SIG-M5 treated with dmso at 0.1 percent for 504 hours (cell line): Measurements from ENCODE around the gene GPR4.
"Not testable (repeated sequence)": the region's sequence is repeated elsewhere in the genome, so short reads cannot be mapped to it uniquely, and the experiment has no call there.

Experiments used
- DNase-seq: peaks from one replicate; lab custom pipeline; 2025; ENCODE audit not compliant: unreplicated experiment; lab: John Stamatoyannopoulos, UW

The GPR4 gene

GRCh38 chr19:45601524-45602374, at the start of gene GPR4:
TSS of gene GPR4 (minus strand) at chr19:45602212. CDS start at chr19:45591866, 10,346 bp downstream.
- DNase-seq: no peak

- DNase-seq: no peak
Measured at GRCh38 chr19:45650722-45651121, 48.7 kb upstream of the GPR4 start.

- DNase-seq: no peak
Measured at GRCh38 chr19:45646345-45646698, 44.3 kb upstream of the GPR4 start.

GRCh38 chr19:45645631-45646344, 43.8 kb upstream of the GPR4 start:
- peak; percentile 85 for DNase-seq

GRCh38 chr19:45645068-45645630, 43.1 kb upstream of the GPR4 start:
- no peak for DNase-seq

- no peak for DNase-seq
Measured at GRCh38 chr19:45643927-45644771, 42.1 kb upstream of the GPR4 start.

GRCh38 chr19:45643024-45643926, 41.3 kb upstream of the GPR4 start:
- DNase-seq: peak; percentile 77

- peak; percentile 97 for DNase-seq
Measured at GRCh38 chr19:45641274-45642105, 39.5 kb upstream of the GPR4 start.

GRCh38 chr19:45640849-45641273, 38.8 kb upstream of the GPR4 start:
- DNase-seq: no peak

- peak; percentile 24 for DNase-seq
Measured at GRCh38 chr19:45638930-45639729, 37.1 kb upstream of the GPR4 start, which contains the start of gene EML2. TSS of gene EML2 (minus strand) at chr19:45639397. CDS start at chr19:45639376, 21 bp downstream.

- no peak for DNase-seq
Measured at GRCh38 chr19:45637890-45638667, 36.1 kb upstream of the GPR4 start.

- no peak for DNase-seq
Measured at GRCh38 chr19:45636902-45637301, 34.9 kb upstream of the GPR4 start.

- DNase-seq: no peak
Measured at GRCh38 chr19:45636275-45636674, 34.3 kb upstream of the GPR4 start.

- peak; percentile 33 for DNase-seq
Measured at GRCh38 chr19:45632468-45633196, 30.6 kb upstream of the GPR4 start.

GRCh38 chr19:45630463-45630862, 28.5 kb upstream of the GPR4 start:
- peak; percentile 67 for DNase-seq

- no peak for DNase-seq
Measured at GRCh38 chr19:45629704-45630103, 27.7 kb upstream of the GPR4 start.

- not testable (repeated sequence) for DNase-seq
Measured at GRCh38 chr19:45628219-45628618, 26.2 kb upstream of the GPR4 start.
